Left ventricle myocardium inferior (tissue), 1 donor: ENCODE data around the gene PRKCE. TPM values are rescaled to one million over a fixed set of nuclear protein-coding genes. Genes with fewer than 3 reads are reported as not detected.

Source experiments
- DNase-seq: peaks from one replicate; pipeline ENCODE4 v3.0.0-alpha.2; 2020
- H3K27ac ChIP-seq: fragments of 200-600 bp; replicated peaks from 2 replicates; pipeline ENCODE4 v1.8.0; 2021
- H3K27me3 ChIP-seq: fragments of 200-600 bp; 2 replicates; pipeline ENCODE4 v1.8.0; 2021; ENCODE audit warnings: low read depth
- H3K36me3 ChIP-seq: fragments of 200-600 bp; 2 replicates; pipeline ENCODE4 v1.8.0; 2021
- H3K4me1 ChIP-seq: fragments of 200-600 bp; 2 replicates; pipeline ENCODE4 v1.8.0; 2021
- H3K4me3 ChIP-seq: fragments of 200-600 bp; 2 replicates; pipeline ENCODE4 v1.8.0; 2021; ENCODE audit warnings: mild to moderate bottlenecking, moderate library complexity
- H3K9me3 ChIP-seq: fragments of 200-600 bp; replicated peaks from 2 replicates; pipeline ENCODE4 v1.8.0; 2021
- intact Hi-C: fragments of 100-400 bp; cut with micrococcal nuclease; formaldehyde crosslinking; loops from one replicate; pipeline ENCODE4 v1.11.0; 2022
- total RNA-seq: library from RNA; stranded (reverse); fragmentation: NEBNext Ultra II Directional; extraction: Animal tissue kit (Norgen Biotek cat#: 25700); gene quantifications from one replicate; pipeline ENCODE4 v1.2.1, GENCODE V29; 2021
- TF ChIP-seq, protein P1 (sequence below): fragments of 200-600 bp; IDR thresholded peaks from 2 replicates; pipeline ENCODE4 v1.8.0; 2021; ENCODE audit warnings: antibody characterized with exemption, mild to moderate bottlenecking, borderline replicate concordance
- donor health status: DM: no; HTN: yes; CAD: no; lungs with severe emphysema.

The PRKCE gene
- total RNA-seq, 1 donor from 2014 or later, result 14.7 TPM

DNA sequence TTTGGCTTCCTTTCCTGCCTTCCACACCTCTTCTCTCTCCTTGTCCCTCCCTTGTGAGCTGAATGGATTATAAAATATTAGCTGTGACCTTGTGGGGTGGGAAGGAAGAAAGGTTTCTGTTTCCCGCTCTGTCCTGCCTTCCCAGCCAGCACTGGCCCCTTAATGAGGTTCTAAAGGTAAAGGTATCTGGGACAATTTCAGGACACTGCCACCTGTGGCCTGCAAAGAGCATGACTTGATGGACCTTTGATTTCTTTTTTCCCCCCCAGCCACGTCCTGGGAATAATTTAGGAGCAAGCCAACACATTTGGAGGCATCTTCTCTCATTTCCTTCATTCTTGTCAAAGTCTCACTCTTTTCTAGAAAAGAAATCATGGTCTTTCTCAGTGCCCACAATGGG, 399.0 kb downstream of the PRKCE start:
- peaks cover 9% of the 10 kb centered on the region for H3K4me1 ChIP-seq
- no peaks in the 10 kb centered on the region for H3K27me3 ChIP-seq
- no peaks in the 10 kb centered on the region for H3K9me3 ChIP-seq
- no peak overlapping the region for H3K4me3 ChIP-seq
- TF ChIP-seq, protein P1, sequence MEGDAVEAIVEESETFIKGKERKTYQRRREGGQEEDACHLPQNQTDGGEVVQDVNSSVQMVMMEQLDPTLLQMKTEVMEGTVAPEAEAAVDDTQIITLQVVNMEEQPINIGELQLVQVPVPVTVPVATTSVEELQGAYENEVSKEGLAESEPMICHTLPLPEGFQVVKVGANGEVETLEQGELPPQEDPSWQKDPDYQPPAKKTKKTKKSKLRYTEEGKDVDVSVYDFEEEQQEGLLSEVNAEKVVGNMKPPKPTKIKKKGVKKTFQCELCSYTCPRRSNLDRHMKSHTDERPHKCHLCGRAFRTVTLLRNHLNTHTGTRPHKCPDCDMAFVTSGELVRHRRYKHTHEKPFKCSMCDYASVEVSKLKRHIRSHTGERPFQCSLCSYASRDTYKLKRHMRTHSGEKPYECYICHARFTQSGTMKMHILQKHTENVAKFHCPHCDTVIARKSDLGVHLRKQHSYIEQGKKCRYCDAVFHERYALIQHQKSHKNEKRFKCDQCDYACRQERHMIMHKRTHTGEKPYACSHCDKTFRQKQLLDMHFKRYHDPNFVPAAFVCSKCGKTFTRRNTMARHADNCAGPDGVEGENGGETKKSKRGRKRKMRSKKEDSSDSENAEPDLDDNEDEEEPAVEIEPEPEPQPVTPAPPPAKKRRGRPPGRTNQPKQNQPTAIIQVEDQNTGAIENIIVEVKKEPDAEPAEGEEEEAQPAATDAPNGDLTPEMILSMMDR, result no peak
- no peak overlapping the region for H3K27ac ChIP-seq
- H3K36me3 ChIP-seq, result peaks cover 6% of the 10 kb centered on the region
- DNase-seq, result no peak
- intact Hi-C loops, result no loop called here

DNA sequence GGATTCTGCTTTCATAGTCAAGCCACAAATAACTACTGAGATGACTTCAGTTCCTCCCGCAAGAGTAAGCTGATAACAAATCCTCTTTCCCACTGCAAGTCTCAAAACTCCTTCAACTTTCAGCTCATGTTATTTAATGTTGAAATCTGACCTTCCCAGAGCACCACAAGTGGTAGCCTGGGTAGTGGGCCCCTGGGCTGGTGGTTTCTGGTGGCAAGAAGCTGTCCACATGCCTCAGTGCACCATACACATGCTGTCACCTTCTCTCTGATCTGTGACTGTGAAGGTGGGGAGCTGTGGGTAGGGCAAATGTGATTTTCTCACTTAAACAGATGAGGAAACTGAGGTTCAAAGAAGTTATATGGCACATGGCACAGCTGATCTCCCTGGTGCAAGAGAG, 399.6 kb downstream of the PRKCE start:
- no peak for DNase-seq
- TF ChIP-seq, protein P1, result no peak
- Histone ChIP-seq H3K36me3 (peaks cover 6% of the 10 kb centered on the region), H3K27me3 (no peaks in the 10 kb centered on the region), H3K4me3 (no peak overlapping the region), H3K9me3 (no peaks in the 10 kb centered on the region), H3K4me1 (peaks cover 3% of the 10 kb centered on the region), H3K27ac (no peak overlapping the region)
- intact Hi-C loops, result no loop called here

DNA sequence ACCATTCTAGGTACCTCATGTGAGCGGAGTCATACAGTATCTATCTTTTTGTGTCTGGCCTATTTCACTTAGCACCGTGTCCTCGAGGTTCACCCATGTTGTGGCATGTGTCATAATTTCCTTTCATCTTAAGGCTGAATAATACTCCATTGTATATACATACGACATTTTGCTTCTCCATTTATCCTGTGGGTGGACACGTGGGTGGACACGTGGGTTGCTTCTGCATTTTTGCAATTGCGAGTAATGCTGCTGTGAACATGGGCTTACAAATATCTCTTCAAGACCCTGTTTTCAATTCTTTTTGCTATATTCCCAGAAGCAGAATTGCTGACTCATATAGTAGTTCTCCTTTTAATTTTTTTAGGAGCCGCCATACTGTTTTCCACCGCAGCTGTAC, 402.1 kb downstream of the PRKCE start:
- no peak overlapping the region for H3K4me3 ChIP-seq
- TF ChIP-seq, protein P1, result no peak
- H3K27me3 ChIP-seq, result no peaks in the 10 kb centered on the region
- peaks cover 6% of the 10 kb centered on the region for H3K36me3 ChIP-seq
- H3K27ac ChIP-seq, result no peak overlapping the region
- intact Hi-C loops, result no loop called here
- no peaks in the 10 kb centered on the region for H3K9me3 ChIP-seq
- DNase-seq, result no peak
- peaks cover 22% of the 10 kb centered on the region for H3K4me1 ChIP-seq

DNA sequence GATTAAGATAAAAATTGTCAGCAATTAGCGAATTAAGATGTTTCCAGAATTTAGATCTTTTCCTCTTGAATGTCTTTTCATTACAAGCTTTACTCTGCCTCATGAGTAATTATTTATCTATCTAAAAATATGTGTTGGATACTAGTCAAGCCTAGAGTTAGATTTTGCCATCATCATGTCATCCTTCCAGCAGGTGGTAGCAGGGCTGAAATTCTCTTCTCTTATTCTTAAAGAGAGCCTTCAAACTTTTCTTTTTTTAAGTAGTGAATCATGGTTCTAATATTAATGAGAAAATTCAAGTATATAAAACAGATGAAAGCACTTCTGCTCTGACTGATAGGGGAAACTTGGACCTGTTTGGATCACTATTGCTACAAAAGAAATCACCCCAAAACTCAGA, 405.1 kb downstream of the PRKCE start:
- peaks cover 26% of the 10 kb centered on the region for H3K4me1 ChIP-seq
- TF ChIP-seq, protein P1, result no peak
- H3K27me3 ChIP-seq, result no peaks in the 10 kb centered on the region
- no peak for DNase-seq
- H3K9me3 ChIP-seq, result no peaks in the 10 kb centered on the region
- peaks cover 6% of the 10 kb centered on the region for H3K36me3 ChIP-seq
- intact Hi-C loops, result no loop called here
- peak overlapping the region; percentile 72 for H3K27ac ChIP-seq
- H3K4me3 ChIP-seq, result no peak overlapping the region

DNA sequence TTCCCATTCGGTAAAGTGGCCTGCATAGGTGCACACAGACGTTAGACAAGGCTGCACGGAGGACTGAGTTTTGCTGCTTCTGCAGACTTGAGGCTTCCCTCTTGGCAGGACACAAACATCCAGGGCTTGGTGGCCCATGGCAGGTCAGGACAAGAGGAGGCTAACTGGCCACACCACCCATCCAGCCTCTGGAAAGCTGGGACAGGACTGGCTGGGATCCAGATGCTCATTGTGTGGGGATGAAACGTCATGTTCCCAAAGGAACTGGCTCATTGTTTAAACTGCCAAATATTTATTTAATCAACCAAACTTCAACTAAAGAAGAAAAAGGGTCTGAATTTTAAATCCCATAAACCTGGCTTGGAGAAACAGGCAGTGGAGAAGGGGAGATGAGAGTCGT, 406.7 kb downstream of the PRKCE start:
- Histone ChIP-seq H3K4me3 (no peak overlapping the region), H3K36me3 (peaks cover 6% of the 10 kb centered on the region), H3K27ac (peak overlapping the region; percentile 72), H3K9me3 (no peaks in the 10 kb centered on the region), H3K27me3 (no peaks in the 10 kb centered on the region), H3K4me1 (peaks cover 39% of the 10 kb centered on the region)
- intact Hi-C loops, result no loop called here
- peak; percentile 42 for DNase-seq
- TF ChIP-seq, protein P1, result no peak
